Effector memory CD8-positive, alpha-beta T cell (primary cell): ENCODE data around the gene NAXE.
A peak's percentile ranks its signal among the peaks of the same experiment; 100 is the strongest.
"Not testable (repeated sequence)": the region's sequence is repeated elsewhere in the genome, so short reads cannot be mapped to it uniquely, and the experiment has no call there.

Experiments
- ATAC-seq: fragments of 150-1000 bp; cut with Tn5 transposase; replicated peaks from 2 replicates; pipeline ENCODE4 v1.10.0; 2021; ENCODE audit warnings: mild to moderate bottlenecking, moderate library complexity
- DNase-seq, 3 experiments: peaks; one replicate each; pipeline ENCODE4 v3.0.0; 2021
- H3K27ac Mint-ChIP-seq, 2 donors: one replicate each; pipeline ENCODE4 v1.8.0; 2022; ENCODE audit warnings: mild to moderate bottlenecking in 2 of 2, mixed read lengths in 2 of 2, moderate library complexity in 2 of 2
- H3K27me3 Mint-ChIP-seq, 2 donors: one replicate each; pipeline ENCODE4 v1.8.0; 2022; ENCODE audit warnings: mixed read lengths in 2 of 2
- H3K36me3 Mint-ChIP-seq: one replicate; pipeline ENCODE4 v1.8.0; 2022; ENCODE audit warnings: mild to moderate bottlenecking, moderate library complexity, mixed read lengths; ENCODE audit not compliant: insufficient read depth
- H3K4me1 Mint-ChIP-seq, 2 donors: one replicate each; pipeline ENCODE4 v1.8.0; 2022; ENCODE audit warnings: low read depth in 2 of 2, mixed read lengths in 2 of 2
- H3K4me3 Mint-ChIP-seq, 2 donors: one replicate each; pipeline ENCODE4 v1.8.0; 2022; ENCODE audit warnings: mild to moderate bottlenecking in 2 of 2, mixed read lengths in 2 of 2, moderate library complexity in 2 of 2
- H3K9me3 Mint-ChIP-seq, 2 donors: one replicate each; pipeline ENCODE4 v1.8.0; 2022; ENCODE audit warnings: mixed read lengths in 2 of 2
- total RNA-seq, 9 experiments: gene quantifications; one replicate each; lab custom pipeline; 2026; lab: John Stamatoyannopoulos, UW

Gene NAXE
- 22.0 to 53.5 (median 37.4) reads per million in 9 experiments for total RNA-seq

DNA sequence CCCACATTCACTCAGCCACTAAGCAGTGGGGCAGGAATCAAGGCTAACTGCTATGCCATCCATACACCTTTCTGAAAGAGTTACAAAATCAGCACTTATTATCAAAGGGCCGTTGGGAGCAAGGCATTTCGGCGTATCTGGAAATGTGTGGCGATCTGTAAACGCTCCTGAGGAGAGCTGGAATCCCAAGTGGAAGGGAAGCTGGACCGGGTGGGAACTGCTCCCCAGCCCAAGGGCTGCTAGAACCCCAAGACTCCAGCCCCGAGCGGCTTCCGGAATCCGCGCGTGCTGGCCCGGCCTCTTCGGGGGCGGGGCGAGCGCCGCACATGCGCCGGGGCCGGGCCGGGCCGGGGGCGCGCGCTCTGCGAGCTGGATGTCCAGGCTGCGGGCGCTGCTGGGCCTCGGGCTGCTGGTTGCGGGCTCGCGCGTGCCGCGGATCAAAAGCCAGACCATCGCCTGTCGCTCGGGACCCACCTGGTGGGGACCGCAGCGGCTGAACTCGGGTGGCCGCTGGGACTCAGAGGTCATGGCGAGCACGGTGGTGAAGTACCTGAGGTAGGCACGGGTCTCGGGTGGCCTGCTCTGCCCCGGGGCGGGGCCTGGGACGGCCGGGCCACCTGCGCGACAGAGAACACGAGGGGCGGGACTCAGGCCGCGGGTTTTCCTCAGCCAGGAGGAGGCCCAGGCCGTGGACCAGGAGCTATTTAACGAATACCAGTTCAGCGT lies at the start of gene NAXE:
NAXE (plus strand) TSS at position 345 of the 726 bp plus-strand sequence; CDS start at position 374, 29 bp downstream.
- Mint-ChIP-seq H3K36me3 (peaks cover 7% of the 10 kb centered on the region), H3K27ac (peak within 1 kb of the TSS; percentile 56 to 82), H3K4me3 (peak within 1 kb of the TSS; percentile 56 to 80), H3K4me1 (peaks cover 3 to 16% of the 10 kb centered on the region in 2 donors), H3K9me3 (no peaks in the 10 kb centered on the region), H3K27me3 (no peaks in the 10 kb centered on the region)
- ATAC-seq (peak; percentile 96), DNase-seq (peak; percentile 57 to 67 (median 58))

DNA sequence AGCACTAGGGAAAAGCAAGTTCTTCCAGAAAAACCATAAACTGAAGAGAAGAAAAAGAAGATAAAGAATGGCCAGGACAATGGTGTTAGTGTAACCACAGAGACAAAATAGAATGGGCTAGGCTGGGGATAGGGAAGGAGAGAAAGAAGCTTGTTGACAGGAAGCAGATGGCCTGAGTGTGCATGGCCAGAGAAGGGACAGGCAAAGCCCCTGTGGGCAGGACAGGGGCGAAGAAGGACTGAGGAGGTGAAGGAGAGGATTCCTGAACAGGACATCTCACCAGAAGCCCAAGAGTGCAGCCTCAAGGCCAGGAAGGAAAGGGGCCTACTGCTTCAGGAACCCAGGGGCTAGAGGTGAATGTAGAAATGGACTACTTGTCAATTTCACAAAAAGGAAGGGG lies 48.5 kb upstream of the NAXE start:
- no peaks in the 10 kb centered on the region for H3K9me3 Mint-ChIP-seq
- DNase-seq = no peak
- no peak for ATAC-seq
- H3K36me3 Mint-ChIP-seq = no peaks in the 10 kb centered on the region
- H3K27ac Mint-ChIP-seq = peak overlapping the region in 1 of 2 donors; percentile 36
- peaks cover 0 to 4% of the 10 kb centered on the region in 2 donors for H3K4me1 Mint-ChIP-seq
- no peaks in the 10 kb centered on the region for H3K27me3 Mint-ChIP-seq
- no peak overlapping the region for H3K4me3 Mint-ChIP-seq

DNA sequence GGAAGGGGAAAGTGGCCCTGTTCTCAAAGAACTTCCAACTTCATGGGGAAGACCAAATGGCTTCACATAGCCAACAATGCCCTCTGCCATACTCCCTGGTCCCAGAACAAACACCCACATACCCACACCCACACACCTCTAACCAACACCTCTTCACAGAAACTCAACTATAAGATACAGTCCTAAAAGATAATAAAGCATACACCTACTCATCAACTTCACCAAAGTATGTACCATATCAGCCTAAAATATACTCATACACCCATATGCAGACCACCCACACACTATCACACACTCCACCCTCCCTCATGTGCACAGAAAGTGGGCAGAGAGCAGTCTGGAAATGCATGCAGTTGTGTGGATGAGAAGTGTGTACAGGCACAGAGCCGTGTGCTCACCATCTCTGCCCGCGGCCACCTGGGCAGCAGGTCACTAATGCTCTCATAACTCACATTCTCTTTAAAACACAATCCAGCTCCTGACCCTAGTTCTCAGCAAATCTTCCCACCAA lies 46.9 kb upstream of the NAXE start:
- Mint-ChIP-seq H3K36me3 (no peaks in the 10 kb centered on the region), H3K27me3 (no peaks in the 10 kb centered on the region), H3K4me3 (no peak overlapping the region), H3K4me1 (no peaks in the 10 kb centered on the region), H3K9me3 (no peaks in the 10 kb centered on the region), H3K27ac (peak overlapping the region in 1 of 2 donors; percentile 5)
- DNase-seq = no peak
- no peak for ATAC-seq

DNA sequence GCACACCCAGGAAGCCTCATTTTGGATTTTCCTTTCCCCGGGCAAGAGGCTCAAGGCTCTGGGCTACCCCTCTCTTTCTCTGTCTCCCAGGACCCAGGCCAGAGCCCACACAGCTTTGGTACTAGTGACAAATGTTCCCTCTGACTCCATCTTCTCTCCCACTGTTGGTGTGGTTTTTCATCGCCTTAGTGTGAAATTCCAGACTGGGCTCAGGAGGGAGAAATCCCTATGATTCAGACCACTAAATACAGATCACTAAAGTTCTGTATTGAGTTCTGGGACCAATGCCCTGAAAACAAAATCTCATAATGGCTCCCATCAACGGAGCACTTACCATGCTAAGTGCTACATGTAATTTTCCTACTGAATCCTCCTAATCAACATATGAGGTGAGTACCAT lies 45.3 kb upstream of the NAXE start:
- no peak overlapping the region for H3K4me3 Mint-ChIP-seq
- DNase-seq (no peak), ATAC-seq (no peak)
- no peak overlapping the region for H3K27ac Mint-ChIP-seq
- H3K4me1 Mint-ChIP-seq = no peaks in the 10 kb centered on the region
- H3K9me3 Mint-ChIP-seq = no peaks in the 10 kb centered on the region
- H3K36me3 Mint-ChIP-seq = no peaks in the 10 kb centered on the region
- H3K27me3 Mint-ChIP-seq = no peaks in the 10 kb centered on the region

DNA sequence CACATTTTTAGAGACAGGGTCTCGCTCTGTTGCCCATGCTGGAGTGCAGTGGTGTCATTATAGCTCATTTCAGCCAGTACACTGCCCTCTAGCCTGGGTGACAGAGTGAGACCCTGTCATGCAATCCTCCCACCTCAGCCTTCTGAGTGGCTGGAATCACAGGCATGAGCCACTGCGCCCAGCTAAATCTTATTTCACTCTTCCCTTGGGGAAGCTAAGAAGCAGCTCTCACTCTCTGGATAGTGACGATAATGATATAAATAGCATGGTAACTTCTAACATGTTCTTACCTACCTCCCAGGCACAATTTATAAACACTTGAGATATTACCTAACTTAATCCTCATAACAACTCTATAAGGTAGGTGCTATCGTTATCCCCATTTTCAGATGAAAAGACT lies 44.1 kb upstream of the NAXE start:
- Mint-ChIP-seq H3K4me1 (peaks cover 0 to 1% of the 10 kb centered on the region in 2 donors), H3K9me3 (no peaks in the 10 kb centered on the region), H3K27ac (no peak overlapping the region), H3K4me3 (no peak overlapping the region), H3K36me3 (no peaks in the 10 kb centered on the region), H3K27me3 (no peaks in the 10 kb centered on the region)
- DNase-seq = no peak
- ATAC-seq = no peak

DNA sequence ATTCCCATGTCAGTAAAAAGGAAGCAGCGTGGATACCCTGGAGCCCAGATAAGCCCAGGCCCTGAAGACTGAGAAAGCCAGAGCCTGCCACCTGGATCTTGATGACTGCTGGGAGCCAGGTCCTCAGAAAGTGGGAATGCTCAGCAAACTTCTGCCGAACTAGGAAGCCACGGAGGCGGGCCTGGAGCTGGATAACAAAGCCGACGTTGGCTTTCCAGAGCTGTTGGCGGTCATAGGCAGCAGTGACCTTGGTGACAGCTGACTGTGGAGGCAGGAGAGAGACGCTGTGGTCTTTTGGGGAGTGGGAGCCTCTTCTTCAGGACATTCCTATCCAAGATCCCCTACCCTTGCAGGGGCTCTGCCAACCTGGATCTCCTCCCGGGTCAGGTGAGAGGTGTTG lies 43.6 kb upstream of the NAXE start:
- H3K27ac Mint-ChIP-seq = no peak overlapping the region
- no peaks in the 10 kb centered on the region for H3K9me3 Mint-ChIP-seq
- no peaks in the 10 kb centered on the region for H3K36me3 Mint-ChIP-seq
- ATAC-seq (no peak), DNase-seq (no peak)
- H3K4me3 Mint-ChIP-seq = no peak overlapping the region
- H3K27me3 Mint-ChIP-seq = no peaks in the 10 kb centered on the region
- H3K4me1 Mint-ChIP-seq = peaks cover under 1 to 1% of the 10 kb centered on the region in 2 donors

DNA sequence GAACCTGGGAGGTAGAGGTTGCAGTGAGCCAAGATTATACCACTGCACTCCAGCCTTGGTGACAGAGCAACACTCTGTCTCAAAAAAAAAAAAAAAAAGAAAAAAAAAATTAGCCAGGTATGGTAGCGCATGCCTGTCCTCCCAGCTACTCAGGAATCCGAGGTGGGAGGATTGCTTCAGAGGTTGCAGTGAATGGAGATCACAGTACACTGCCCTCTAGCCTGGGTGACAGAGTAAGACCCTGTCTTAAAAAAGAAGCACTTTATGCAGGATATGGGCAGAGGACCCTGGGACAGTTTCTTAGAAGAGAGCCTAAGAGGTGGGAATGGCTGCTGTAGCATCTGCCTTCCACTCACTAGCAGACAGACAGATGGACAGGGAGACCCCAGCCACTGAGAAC lies 42.2 kb upstream of the NAXE start:
- no peak for DNase-seq
- ATAC-seq = no peak
- no peaks in the 10 kb centered on the region for H3K9me3 Mint-ChIP-seq

DNA sequence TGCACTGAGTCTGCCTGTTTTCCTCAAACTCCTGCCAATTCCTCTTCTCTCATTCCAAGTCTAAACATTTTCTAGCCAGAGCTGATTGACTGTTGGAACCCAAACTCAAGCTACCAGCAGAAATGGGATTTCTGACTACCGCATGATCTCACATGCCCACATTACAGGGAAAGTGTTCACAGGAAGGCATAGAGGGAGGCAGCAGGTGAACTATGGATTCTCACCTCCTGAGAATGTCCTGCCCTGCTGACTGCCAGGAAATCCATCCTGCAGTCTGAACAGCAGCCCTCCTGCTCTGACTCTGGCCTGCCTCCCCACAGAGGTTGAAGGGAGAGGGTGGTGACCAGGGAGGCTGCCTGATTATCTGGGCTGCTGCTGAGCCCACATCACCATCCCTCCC lies 41.7 kb upstream of the NAXE start:
- Mint-ChIP-seq H3K36me3 (no peaks in the 10 kb centered on the region), H3K4me3 (no peak overlapping the region), H3K27me3 (no peaks in the 10 kb centered on the region), H3K4me1 (peaks cover 4% of the 10 kb centered on the region in 2 donors), H3K27ac (peak overlapping the region in 1 of 2 donors; percentile 59), H3K9me3 (no peaks in the 10 kb centered on the region)
- DNase-seq (no peak), ATAC-seq (no peak)

More for the DNA sequence above, 42.2 kb upstream of the NAXE start:
- H3K27ac Mint-ChIP-seq = peak overlapping the region in 1 of 2 donors; percentile 59
- no peak overlapping the region for H3K4me3 Mint-ChIP-seq
- H3K4me1 Mint-ChIP-seq = peaks cover 4% of the 10 kb centered on the region in 2 donors
- no peaks in the 10 kb centered on the region for H3K36me3 Mint-ChIP-seq
- H3K27me3 Mint-ChIP-seq = no peaks in the 10 kb centered on the region

DNA sequence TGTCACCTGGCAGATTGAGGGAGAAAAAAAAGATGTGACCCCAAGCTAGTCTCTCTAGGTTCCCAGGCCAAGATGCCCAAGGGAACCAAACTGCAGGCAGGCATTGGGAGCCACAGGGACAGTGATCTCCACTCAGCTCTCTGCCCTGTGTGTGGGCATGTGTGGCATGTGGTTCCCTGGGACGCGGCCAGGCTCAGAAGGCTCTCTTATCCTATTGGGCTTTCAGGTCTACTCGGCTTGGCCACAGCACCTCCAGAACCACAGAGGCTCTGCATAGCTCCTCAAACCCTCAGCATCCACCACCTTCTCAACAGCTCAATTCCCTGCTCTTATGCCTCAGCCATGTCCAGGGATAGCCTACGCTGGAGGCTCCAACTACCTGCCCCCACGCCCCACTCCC lies 41.2 kb upstream of the NAXE start:
- Mint-ChIP-seq H3K9me3 (no peaks in the 10 kb centered on the region), H3K36me3 (no peaks in the 10 kb centered on the region)

DNA sequence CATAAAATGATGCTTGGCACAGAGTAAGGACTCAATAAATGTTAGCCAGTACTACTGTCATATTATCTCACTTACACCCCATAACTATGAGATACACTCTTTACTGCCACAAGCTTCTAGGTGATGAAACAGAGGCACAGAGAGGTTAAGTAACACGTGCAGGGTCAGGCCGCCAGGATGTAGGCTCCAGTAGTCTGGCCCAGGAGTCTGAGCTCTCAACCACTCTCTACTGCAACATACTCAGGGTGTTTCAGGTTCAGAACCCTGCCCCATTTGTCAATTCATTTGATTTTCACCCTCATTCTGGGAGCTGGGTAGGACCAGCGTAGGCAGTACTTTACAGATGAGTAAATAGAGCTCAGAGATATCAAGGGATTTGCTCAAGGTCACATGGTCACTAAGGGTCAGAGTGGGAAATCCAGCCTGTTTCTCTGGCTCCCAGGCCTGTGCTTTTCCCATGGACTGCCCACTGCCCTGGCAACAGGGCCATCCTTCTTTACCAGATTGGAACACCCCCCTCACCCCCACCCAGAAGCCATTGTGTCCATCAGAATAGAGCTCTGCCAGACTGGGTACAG lies 40.4 kb upstream of the NAXE start:
- Mint-ChIP-seq H3K27ac (no peak overlapping the region), H3K27me3 (no peaks in the 10 kb centered on the region), H3K4me1 (peaks cover 4% of the 10 kb centered on the region in 2 donors), H3K9me3 (no peaks in the 10 kb centered on the region), H3K4me3 (no peak overlapping the region), H3K36me3 (no peaks in the 10 kb centered on the region)
- ATAC-seq (no peak), DNase-seq (no peak)

More for the DNA sequence above, 41.2 kb upstream of the NAXE start:
- Mint-ChIP-seq H3K4me1 (peaks cover 4% of the 10 kb centered on the region in 2 donors), H3K4me3 (no peak overlapping the region), H3K27ac (no peak overlapping the region), H3K27me3 (no peaks in the 10 kb centered on the region)
- ATAC-seq (no peak), DNase-seq (no peak)

DNA sequence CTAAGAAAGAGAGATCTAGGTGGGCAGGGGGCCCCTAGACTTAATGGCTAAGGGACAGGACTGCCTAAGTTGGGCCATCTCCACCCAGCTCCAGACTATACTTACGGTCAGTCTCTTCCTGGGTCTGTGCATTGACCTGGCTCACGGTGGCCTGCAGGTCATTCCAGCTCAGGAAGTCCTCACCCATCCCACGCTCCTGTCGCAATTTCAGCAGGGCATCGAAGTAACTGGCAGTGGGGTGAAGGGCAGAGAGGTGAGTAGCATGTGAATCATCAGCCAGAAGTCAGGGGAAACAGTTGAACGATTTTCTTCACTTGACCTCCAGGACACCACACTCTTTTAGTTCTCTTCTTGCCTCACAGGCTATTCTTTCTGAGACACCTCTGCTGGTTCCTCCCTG lies 39.7 kb upstream of the NAXE start:
- no peak for ATAC-seq
- H3K4me3 Mint-ChIP-seq = no peak overlapping the region
- no peaks in the 10 kb centered on the region for H3K36me3 Mint-ChIP-seq
- peaks cover 4% of the 10 kb centered on the region in 2 donors for H3K4me1 Mint-ChIP-seq
- H3K9me3 Mint-ChIP-seq = no peaks in the 10 kb centered on the region
- H3K27me3 Mint-ChIP-seq = no peaks in the 10 kb centered on the region
- DNase-seq = no peak
- H3K27ac Mint-ChIP-seq = no peak overlapping the region

DNA sequence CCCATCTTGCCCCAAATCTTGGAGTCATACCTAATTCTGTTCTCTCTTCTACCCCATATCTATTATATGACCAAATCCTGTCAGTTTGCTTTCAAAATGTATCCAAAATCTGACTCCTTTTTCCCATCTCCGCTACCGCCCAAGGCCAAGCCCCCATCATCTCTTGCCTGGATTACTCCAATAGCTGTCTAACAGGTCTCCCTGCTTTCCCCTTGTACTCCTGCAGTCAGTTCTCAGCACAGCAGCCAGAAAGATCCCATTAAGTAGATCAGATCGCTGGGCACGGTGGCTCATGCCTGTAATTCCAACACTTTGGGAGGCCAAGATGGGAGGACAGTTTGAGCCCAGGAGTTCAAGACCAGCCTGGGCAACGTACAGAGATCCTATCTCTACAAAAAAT lies 39.1 kb upstream of the NAXE start:
- peak overlapping the region in 1 of 2 donors; percentile 45 for H3K27ac Mint-ChIP-seq
- no peaks in the 10 kb centered on the region for H3K27me3 Mint-ChIP-seq
- ATAC-seq (no peak), DNase-seq (no peak)
- H3K4me3 Mint-ChIP-seq = no peak overlapping the region
- H3K9me3 Mint-ChIP-seq = no peaks in the 10 kb centered on the region
- peaks cover 4% of the 10 kb centered on the region in 2 donors for H3K4me1 Mint-ChIP-seq
- no peaks in the 10 kb centered on the region for H3K36me3 Mint-ChIP-seq

DNA sequence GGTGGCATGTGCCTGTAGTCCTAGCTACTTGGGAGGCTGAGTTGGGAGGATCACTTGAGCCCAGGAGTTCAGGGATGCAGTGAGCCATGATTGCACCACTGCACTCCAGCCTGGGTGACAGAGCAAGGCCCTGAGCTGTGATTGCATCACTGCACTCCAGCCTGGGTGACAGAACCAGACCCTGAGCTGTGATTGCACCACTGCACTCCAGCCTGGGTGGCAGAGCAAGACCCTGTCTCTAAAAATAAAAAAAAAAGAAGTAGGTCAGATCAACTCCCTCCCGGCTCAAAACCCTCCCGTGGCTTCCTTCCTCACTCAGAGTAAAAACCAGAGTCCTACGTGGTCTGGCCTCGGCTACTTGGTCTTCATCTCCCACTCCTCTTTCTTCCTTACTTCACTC lies 38.6 kb upstream of the NAXE start:
- peak; percentile 40 for ATAC-seq
- not testable (repeated sequence) for H3K4me1 Mint-ChIP-seq, H3K27me3 Mint-ChIP-seq, H3K4me3 Mint-ChIP-seq, DNase-seq, H3K9me3 Mint-ChIP-seq, H3K36me3 Mint-ChIP-seq
- peak overlapping the region in 1 of 2 donors; percentile 3 for H3K27ac Mint-ChIP-seq
